Dermis blood vessel endothelial cell (primary cell): Measurements from ENCODE around the gene TMEM151A. TPM values are rescaled to one million over a fixed set of nuclear protein-coding genes. Genes with fewer than 3 reads are reported as not detected.
"Not testable (repeated sequence)": the region's sequence is repeated elsewhere in the genome, so short reads cannot be mapped to it uniquely, and the experiment has no call there.

Experiments used
- DNase-seq: peaks from one replicate; pipeline ENCODE4 v3.0.0; 2010
- total RNA-seq: library from RNA; depleted of rRNA; stranded (reverse); fragments of >200 nt; gene quantifications from 2 replicates; pipeline ENCODE4 v1.2.3, GENCODE V29; 2014

Gene TMEM151A
- total RNA-seq: not detected in 2 replicates

- no peak for DNase-seq
These were observed at the start of gene TMEM151A for GRCh38 chr11:66291706-66292542. Gene TMEM151A (plus strand): TSS chr11:66291894. CDS start chr11:66292014, 120 bp downstream.

GRCh38 chr11:66242095-66242765, 49.5 kb upstream of the TMEM151A start:
- no peak for DNase-seq

- DNase-seq: no peak
These were observed 47.7 kb upstream of the TMEM151A start for GRCh38 chr11:66243782-66244535.

- no peak for DNase-seq
These were observed 44.4 kb upstream of the TMEM151A start for GRCh38 chr11:66247295-66247694.

- no peak for DNase-seq
These were observed 43.9 kb upstream of the TMEM151A start for GRCh38 chr11:66247801-66248200.

GRCh38 chr11:66248903-66249302, 42.8 kb upstream of the TMEM151A start:
- DNase-seq: no peak

GRCh38 chr11:66251809-66252208, 39.9 kb upstream of the TMEM151A start:
- no peak for DNase-seq

GRCh38 chr11:66253081-66253480, 38.6 kb upstream of the TMEM151A start:
- not testable (repeated sequence) for DNase-seq

GRCh38 chr11:66258473-66258893, 33.2 kb upstream of the TMEM151A start:
- DNase-seq: no peak

GRCh38 chr11:66259225-66259624, 32.5 kb upstream of the TMEM151A start:
- no peak for DNase-seq

- no peak for DNase-seq
These were observed 31.7 kb upstream of the TMEM151A start for GRCh38 chr11:66259956-66260355.

GRCh38 chr11:66261578-66261977, 30.1 kb upstream of the TMEM151A start:
- no peak for DNase-seq

- DNase-seq: no peak
These were observed 29.5 kb upstream of the TMEM151A start for GRCh38 chr11:66262191-66262590.

GRCh38 chr11:66262696-66263095, 29.0 kb upstream of the TMEM151A start:
- no peak for DNase-seq

GRCh38 chr11:66263231-66263630, 28.5 kb upstream of the TMEM151A start:
- DNase-seq: no peak

- DNase-seq: no peak
These were observed 27.9 kb upstream of the TMEM151A start for GRCh38 chr11:66263785-66264184.

GRCh38 chr11:66264383-66264782, 27.3 kb upstream of the TMEM151A start:
- no peak for DNase-seq

GRCh38 chr11:66264914-66265313, 26.8 kb upstream of the TMEM151A start:
- DNase-seq: peak; percentile 35

- DNase-seq: no peak
These were observed 25.9 kb upstream of the TMEM151A start for GRCh38 chr11:66265531-66266377.

GRCh38 chr11:66266378-66267038, 25.2 kb upstream of the TMEM151A start:
- no peak for DNase-seq

- no peak for DNase-seq
These were observed 24.7 kb upstream of the TMEM151A start for GRCh38 chr11:66267039-66267378.
